Activated CD8-positive, alpha-beta T cell treated with anti-CD3 and anti-CD28 coated beads, Interleukin-2, amount 10 ng/mL, durations not matched to agents 7 days and 5 days (primary cell): ENCODE results near the gene SRSF12. TPM values are rescaled to one million over a fixed set of nuclear protein-coding genes. Genes with fewer than 3 reads are reported as not detected.

Source experiments
- ATAC-seq: fragments of 150-1000 bp; cut with Tn5 transposase; one replicate; pipeline ENCODE4 v1.10.0; 2021; ENCODE audit warnings: moderate library complexity
- CTCF ChIA-PET: fragments of 350-600 bp; sonication (Branson Sonifier 250); formaldehyde crosslinking; loops from one replicate; lab custom pipeline; 2021; ENCODE audit warnings: antibody characterized with exemption; lab: Charles Lee
- POLR2A ChIA-PET: fragments of 350-600 bp; sonication (Branson Sonifier 250); formaldehyde crosslinking; loops from one replicate; lab custom pipeline; 2021; ENCODE audit warnings: antibody characterized with exemption; lab: Charles Lee
- DNase-seq: peaks from one replicate; pipeline ENCODE4 v3.0.0-alpha.2; 2020
- H3K27ac Mint-ChIP-seq: one replicate; pipeline ENCODE4 v1.8.0; 2021; ENCODE audit warnings: mild to moderate bottlenecking, mixed read lengths
- H3K27me3 Mint-ChIP-seq: one replicate; pipeline ENCODE4 v1.8.0; 2021; ENCODE audit warnings: low read depth, mixed read lengths
- H3K36me3 Mint-ChIP-seq: one replicate; pipeline ENCODE4 v1.8.0; 2021; ENCODE audit warnings: low read depth, mixed read lengths
- H3K4me1 Mint-ChIP-seq: one replicate; pipeline ENCODE4 v1.8.0; 2021; ENCODE audit warnings: low read depth, mixed read lengths
- H3K4me3 Mint-ChIP-seq: one replicate; pipeline ENCODE4 v1.8.0; 2021; ENCODE audit warnings: mild to moderate bottlenecking, mixed read lengths
- H3K9me3 Mint-ChIP-seq: one replicate; pipeline ENCODE4 v1.8.0; 2022; ENCODE audit warnings: mixed read lengths; ENCODE audit not compliant: insufficient read depth
- total RNA-seq, 2 experiments: library from RNA; stranded (reverse); gene quantifications; one replicate each; pipeline ENCODE4 v1.2.3, GENCODE V29; 2021

Gene SRSF12
- total RNA-seq, 2 experiments from 2014 or later = not detected

DNA sequence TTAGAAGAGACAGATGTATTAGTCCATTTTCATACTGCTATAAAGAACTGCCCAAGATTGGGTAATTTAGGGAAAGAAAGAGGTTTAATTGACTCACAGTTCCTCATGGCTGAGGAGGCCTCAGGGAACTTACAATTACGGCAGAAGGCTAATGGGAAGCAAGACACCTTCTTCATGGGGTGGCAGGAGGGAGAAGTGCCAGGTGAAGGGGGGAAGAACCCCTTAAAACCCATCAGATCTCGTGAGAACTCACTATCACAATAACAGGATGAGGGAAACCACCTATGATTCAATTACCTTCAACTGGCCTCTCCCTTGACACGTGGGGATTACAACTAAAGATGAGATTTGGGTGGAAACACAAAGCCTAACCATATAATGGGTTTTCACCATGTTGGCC, 66.2 kb downstream of the SRSF12 start:
- DNase-seq (peak; percentile 23), ATAC-seq (peak; percentile 27)
- Mint-ChIP-seq H3K9me3 (peaks cover 9% of the 10 kb centered on the region), H3K4me3 (no peak overlapping the region), H3K27me3 (peaks cover 3% of the 10 kb centered on the region), H3K4me1 (peaks cover 26% of the 10 kb centered on the region), H3K27ac (peak overlapping the region; percentile 34), H3K36me3 (peaks cover 5% of the 10 kb centered on the region)
- POLR2A ChIA-PET = interaction anchor here (4.3 kb wide), 1 partner anchor 29 kb away, joined by 50 read pairs; the partner anchor contains the start of gene PNRC1
- CTCF ChIA-PET = interaction anchor here (1.0 to 1.8 kb wide), 2 partner anchors 27 to 69 kb away, joined by 4 to 5 read pairs; no protein-coding TSS in a partner anchor

DNA sequence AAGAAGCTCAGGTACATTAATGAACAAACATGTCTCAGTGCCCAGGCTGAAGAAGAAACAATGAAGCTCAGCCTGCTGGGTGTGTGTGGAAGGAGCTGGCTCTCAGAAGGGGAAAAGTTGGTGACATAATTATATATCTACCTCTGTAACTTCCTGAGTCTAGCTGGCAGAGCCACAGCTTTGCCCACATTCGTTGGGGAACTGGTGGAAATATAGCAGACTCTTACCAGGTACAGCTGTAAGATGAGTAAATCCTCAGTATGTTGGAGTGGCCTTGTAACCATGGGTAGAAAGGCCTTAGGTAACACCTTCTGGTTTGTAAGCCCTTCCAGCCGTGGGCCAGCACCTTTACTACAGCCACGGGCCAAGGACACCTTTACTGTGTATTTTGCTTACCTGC, 67.2 kb downstream of the SRSF12 start:
- Mint-ChIP-seq H3K4me1 (peaks cover 26% of the 10 kb centered on the region), H3K9me3 (peaks cover 9% of the 10 kb centered on the region), H3K36me3 (peaks cover 5% of the 10 kb centered on the region), H3K4me3 (no peak overlapping the region), H3K27ac (peak overlapping the region; percentile 12), H3K27me3 (peaks cover 3% of the 10 kb centered on the region)
- ChIA-PET CTCF (interaction anchor here (1.1 to 1.8 kb wide), 3 partner anchors 29 to 68 kb away, joined by 4 to 6 read pairs (median 5); partner anchors contain the start of gene PNRC1), POLR2A (interaction anchor here (4.3 kb wide), 1 partner anchor 30 kb away, joined by 50 read pairs; the partner anchor contains the start of gene PNRC1)
- peak; percentile 63 for ATAC-seq
- no peak for DNase-seq

DNA sequence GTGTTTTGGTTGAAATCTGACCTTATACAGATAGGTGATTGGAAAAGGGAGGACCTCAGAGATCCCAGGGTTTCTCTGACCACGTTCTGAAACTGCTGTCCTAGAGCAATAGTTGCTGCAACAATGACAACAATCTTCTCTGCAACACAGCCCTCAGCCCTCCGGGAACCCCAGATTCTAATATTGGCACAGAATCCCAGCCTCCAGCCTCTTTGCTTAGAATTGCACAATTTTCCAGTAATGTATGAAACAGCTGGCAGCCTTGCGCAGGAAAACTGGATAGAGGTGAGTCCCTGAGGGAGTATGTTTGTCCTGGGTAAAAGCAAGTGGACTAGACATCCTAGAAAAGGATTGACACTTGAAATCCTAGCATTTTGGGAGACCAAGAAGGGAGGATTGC, 67.7 kb downstream of the SRSF12 start:
- no peak overlapping the region for H3K27ac Mint-ChIP-seq
- ChIA-PET POLR2A (interaction anchor here (4.3 kb wide), 1 partner anchor 31 kb away, joined by 50 read pairs; the partner anchor contains the start of gene PNRC1), CTCF (interaction anchor here (1.1 to 1.8 kb wide), 3 partner anchors 29 to 67 kb away, joined by 4 to 6 read pairs (median 5); partner anchors contain the start of gene PNRC1)
- peaks cover 5% of the 10 kb centered on the region for H3K36me3 Mint-ChIP-seq
- H3K4me3 Mint-ChIP-seq = no peak overlapping the region
- DNase-seq = no peak
- peaks cover 3% of the 10 kb centered on the region for H3K27me3 Mint-ChIP-seq
- H3K9me3 Mint-ChIP-seq = peaks cover 9% of the 10 kb centered on the region
- ATAC-seq = peak; percentile 15
- peaks cover 26% of the 10 kb centered on the region for H3K4me1 Mint-ChIP-seq

DNA sequence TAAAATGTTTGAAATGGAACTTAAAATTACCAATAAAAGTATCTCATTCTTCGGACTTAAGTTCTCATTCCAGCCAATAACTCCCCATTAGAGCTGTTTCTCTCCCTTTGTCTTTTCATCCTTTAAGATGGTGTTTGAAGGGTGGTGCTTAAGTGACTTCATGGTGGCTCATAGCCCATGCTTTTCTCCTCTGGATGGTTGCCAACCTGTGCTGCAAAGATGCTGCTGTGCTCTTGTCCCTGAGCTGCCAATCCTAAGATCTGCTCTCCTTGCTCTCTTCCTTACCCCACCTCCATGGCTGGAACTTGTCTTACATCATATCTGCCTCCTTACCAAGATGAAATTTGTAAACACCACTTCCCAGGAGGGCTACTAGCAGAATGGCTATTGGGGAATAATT, 68.9 kb downstream of the SRSF12 start:
- H3K27ac Mint-ChIP-seq = no peak overlapping the region
- peaks cover 3% of the 10 kb centered on the region for H3K27me3 Mint-ChIP-seq
- no peak overlapping the region for H3K4me3 Mint-ChIP-seq
- POLR2A ChIA-PET = interaction anchor here (0.6 to 4.3 kb wide), 2 partner anchors 27 to 32 kb away, joined by 3 to 50 read pairs; partner anchors contain the start of gene PNRC1
- ATAC-seq (no peak), DNase-seq (no peak)
- peaks cover 26% of the 10 kb centered on the region for H3K4me1 Mint-ChIP-seq
- peaks cover 3% of the 10 kb centered on the region for H3K9me3 Mint-ChIP-seq
- CTCF ChIA-PET = no interaction called here
- peaks cover 5% of the 10 kb centered on the region for H3K36me3 Mint-ChIP-seq

DNA sequence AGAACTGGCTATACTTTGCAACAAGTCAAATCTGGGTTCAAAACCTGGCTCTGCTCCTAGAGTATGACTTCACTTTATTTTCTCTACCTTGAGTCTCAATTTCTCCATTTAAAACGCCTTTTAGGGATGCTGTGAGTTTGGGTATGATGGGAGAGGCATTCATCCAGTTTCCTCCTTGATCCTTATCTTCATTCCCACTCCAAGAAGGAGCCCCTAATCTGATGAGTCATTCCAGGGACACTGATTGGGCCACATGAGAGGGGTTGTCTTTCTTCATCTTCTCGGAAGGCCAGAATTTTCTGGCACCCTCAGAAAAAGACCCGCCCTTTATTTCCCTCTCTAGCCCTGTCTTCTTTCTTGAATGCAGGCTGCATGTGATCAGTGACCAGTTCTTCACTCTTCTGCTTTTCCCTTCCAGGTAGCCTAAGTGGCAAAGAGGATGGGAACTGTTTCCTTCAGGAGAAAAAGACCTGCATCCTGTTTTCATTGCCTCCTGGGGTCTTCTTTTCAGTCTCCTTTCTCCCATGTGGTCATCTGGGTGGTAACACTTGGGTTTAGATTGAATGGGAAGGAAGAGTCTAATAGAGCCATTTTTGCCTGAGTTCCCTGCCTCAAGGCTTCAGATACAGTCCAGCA, 69.5 kb downstream of the SRSF12 start:
- Mint-ChIP-seq H3K9me3 (no peaks in the 10 kb centered on the region), H3K27me3 (peaks cover 3% of the 10 kb centered on the region), H3K4me3 (no peak overlapping the region), H3K36me3 (peaks cover 3% of the 10 kb centered on the region), H3K4me1 (peaks cover 24% of the 10 kb centered on the region), H3K27ac (no peak overlapping the region)
- DNase-seq (no peak), ATAC-seq (no peak)
- ChIA-PET CTCF (no interaction called here), POLR2A (interaction anchor here (1.5 kb wide), 1 partner anchor 32 kb away, joined by 4 read pairs; the partner anchor contains the start of gene PNRC1)

DNA sequence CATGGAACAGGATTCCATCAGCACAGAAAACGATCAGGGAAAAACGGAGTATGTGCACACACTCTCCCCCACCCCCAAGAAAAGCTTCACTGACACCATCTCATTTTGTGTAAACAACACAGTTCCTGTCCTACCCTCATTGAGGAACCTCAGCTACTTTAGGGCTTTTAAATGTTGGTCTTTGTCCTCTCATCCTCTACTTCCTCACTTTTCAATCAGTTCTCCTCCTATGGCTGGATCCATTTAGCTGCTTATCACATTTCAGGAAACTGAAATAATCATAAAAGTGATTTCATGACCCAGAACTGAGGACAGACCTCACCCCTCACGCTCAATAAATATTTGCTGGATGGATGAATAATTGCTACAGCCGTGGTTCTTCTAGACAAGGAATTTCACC, 70.4 kb downstream of the SRSF12 start:
- Mint-ChIP-seq H3K4me3 (no peak overlapping the region), H3K27me3 (peaks cover 3% of the 10 kb centered on the region), H3K27ac (no peak overlapping the region), H3K4me1 (peaks cover 28% of the 10 kb centered on the region), H3K9me3 (no peaks in the 10 kb centered on the region), H3K36me3 (peaks cover 3% of the 10 kb centered on the region)
- ChIA-PET POLR2A (interaction anchor here (1.3 to 1.5 kb wide), 2 partner anchors 33 to 35 kb away, joined by 3 to 4 read pairs; partner anchors contain the start of gene PNRC1), CTCF (no interaction called here)
- no peak for DNase-seq
- ATAC-seq = no peak

Other genes with a start within 250 kb of the SRSF12 start
- gene RNGTT, start 154.5 kb downstream of the SRSF12 start, total RNA-seq = 10 to 100 TPM; 20.4 to 23.5 TPM
- 10 to 100 TPM; 89.2 to 90.8 TPM for gene PNRC1, start 37.3 kb downstream of the SRSF12 start, total RNA-seq
- gene PM20D2, start 28.0 kb upstream of the SRSF12 start, total RNA-seq = 10 to 100 TPM; 22.5 to 24.5 TPM
- not detected for gene GABRR1, start 99.3 kb upstream of the SRSF12 start, total RNA-seq
- under 1 TPM; 0.18 to 0.42 TPM for gene GABRR2, start 197.2 kb upstream of the SRSF12 start, total RNA-seq
- 10 to 100 TPM; 30.1 to 30.3 TPM for gene UBE2J1, start 234.7 kb upstream of the SRSF12 start, total RNA-seq